ENCODE results near the gene KYAT1. TPM values are rescaled to one million over a fixed set of nuclear protein-coding genes. Genes with fewer than 3 reads are reported as not detected.

KYAT1 gene
- total and polyA plus RNA-seq, 8 donors: 6.2 to 9.6 (median 7.2) TPM

- H3K9me3 ChIP-seq: no peaks in the 10 kb centered on the region
- DNase-seq: no peak
- peaks cover 16 to 47% of the 10 kb centered on the region in 2 donors for H3K4me1 ChIP-seq
- H3K27me3 ChIP-seq: no peaks in the 10 kb centered on the region
- peak overlapping the region in 1 of 2 donors; percentile 88 for H3K27ac ChIP-seq
- no peak overlapping the region for H3K4me3 ChIP-seq
- no peak for TF ChIP-seq CTCF (IDR thresholded peaks at IDR 0.05)
- no peak for ATAC-seq
- intact Hi-C loops (cut with DNase I): no loop called here
- H3K36me3 ChIP-seq: no peaks in the 10 kb centered on the region
These were observed 41.7 kb upstream of the KYAT1 start for GRCh38 chr9:128923493-128923883.

GRCh38 chr9:128921881-128922763 is 40.4 kb upstream of the KYAT1 start:
- intact Hi-C loops (cut with DNase I): no loop called here

GRCh38 chr9:128920381-128921058 is 38.8 kb upstream of the KYAT1 start, which contains the start of gene PHYHD1:
Gene PHYHD1, plus strand, starts transcription at chr9:128920982. Its CDS starts 1,342 bp downstream, at chr9:128922324.
- H3K4me1 ChIP-seq: peaks cover 27 to 62% of the 10 kb centered on the region in 2 donors
- intact Hi-C loops (cut with DNase I): no loop called here
- TF ChIP-seq CTCF (IDR thresholded peaks at IDR 0.05): no peak
- H3K27ac ChIP-seq: peak within 1 kb of the TSS; percentile 77 to 88
- peak within 1 kb of the TSS; percentile 37 to 48 for H3K4me3 ChIP-seq
- no peaks in the 10 kb centered on the region for H3K27me3 ChIP-seq
- DNase-seq (peak in 3 of 4 donors; percentile 46 to 82 (median 68)), ATAC-seq (peak; percentile 3)
- peaks cover 0 to 28% of the 10 kb centered on the region in 2 donors for H3K36me3 ChIP-seq
- H3K9me3 ChIP-seq: no peaks in the 10 kb centered on the region

More at GRCh38 chr9:128921881-128922763, 40.4 kb upstream of the KYAT1 start:
- H3K36me3 ChIP-seq: peaks cover 0 to 13% of the 10 kb centered on the region in 2 donors
- peaks cover 19 to 46% of the 10 kb centered on the region in 2 donors for H3K4me1 ChIP-seq
- DNase-seq: peak in 3 of 4 donors; percentile 76 to 81 (median 80)
- ATAC-seq: peak; percentile 86
- H3K4me3 ChIP-seq: peak overlapping the region; percentile 37 to 48
- no peaks in the 10 kb centered on the region for H3K27me3 ChIP-seq
- no peaks in the 10 kb centered on the region for H3K9me3 ChIP-seq
- peak overlapping the region; percentile 77 to 88 for H3K27ac ChIP-seq
- no peak for TF ChIP-seq CTCF (IDR thresholded peaks at IDR 0.05)

- peaks cover 27 to 72% of the 10 kb centered on the region in 2 donors for H3K4me1 ChIP-seq
These were observed 37.8 kb upstream of the KYAT1 start for GRCh38 chr9:128919402-128920089.

More at GRCh38 chr9:128919402-128920089, 37.8 kb upstream of the KYAT1 start:
- ATAC-seq: no peak
- intact Hi-C loops (cut with DNase I): no loop called here
- Histone ChIP-seq H3K9me3 (no peaks in the 10 kb centered on the region), H3K27ac (peak overlapping the region; percentile 58 to 77), H3K36me3 (peaks cover 0 to 36% of the 10 kb centered on the region in 2 donors), H3K4me3 (no peak overlapping the region), H3K27me3 (no peaks in the 10 kb centered on the region)
- DNase-seq: no peak
- TF ChIP-seq CTCF (IDR thresholded peaks at IDR 0.05): no peak
